ENCODE results near the gene EMILIN2.

EMILIN2 gene

GRCh38 chr18:2958819-2959298 is 112.1 kb downstream of the EMILIN2 start:
- no peak for DNase-seq (ENCODE audit: low spot score)

DNA sequence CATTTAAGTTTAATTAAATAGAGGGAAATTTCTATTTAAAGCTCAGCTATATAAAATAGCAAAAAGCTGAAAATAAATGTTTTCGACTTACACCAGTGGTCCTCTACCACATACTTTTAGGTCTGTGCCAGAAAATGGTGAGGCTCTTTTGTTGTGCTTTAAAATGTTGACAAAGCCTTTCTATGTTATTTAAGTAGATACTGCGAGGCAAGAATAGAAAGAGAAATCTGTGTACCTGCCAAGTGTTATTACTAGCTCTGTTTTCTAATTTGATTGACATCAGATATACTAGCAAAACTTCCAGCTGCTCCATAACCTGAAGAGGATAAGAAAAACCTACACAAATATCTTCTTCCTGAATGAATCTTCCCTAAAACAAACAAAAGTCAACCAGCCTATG is 112.5 kb downstream of the EMILIN2 start:
- DNase-seq (ENCODE audit: low spot score) = no peak

- DNase-seq (ENCODE audit: low spot score) = no peak
Measured at GRCh38 chr18:2960983-2961696, 114.3 kb downstream of the EMILIN2 start.

- no peak for DNase-seq (ENCODE audit: low spot score)
Measured at GRCh38 chr18:2961821-2962220, 115.0 kb downstream of the EMILIN2 start.

- DNase-seq (ENCODE audit: low spot score) = no peak
Measured at GRCh38 chr18:2963048-2963447, 116.2 kb downstream of the EMILIN2 start.

DNA sequence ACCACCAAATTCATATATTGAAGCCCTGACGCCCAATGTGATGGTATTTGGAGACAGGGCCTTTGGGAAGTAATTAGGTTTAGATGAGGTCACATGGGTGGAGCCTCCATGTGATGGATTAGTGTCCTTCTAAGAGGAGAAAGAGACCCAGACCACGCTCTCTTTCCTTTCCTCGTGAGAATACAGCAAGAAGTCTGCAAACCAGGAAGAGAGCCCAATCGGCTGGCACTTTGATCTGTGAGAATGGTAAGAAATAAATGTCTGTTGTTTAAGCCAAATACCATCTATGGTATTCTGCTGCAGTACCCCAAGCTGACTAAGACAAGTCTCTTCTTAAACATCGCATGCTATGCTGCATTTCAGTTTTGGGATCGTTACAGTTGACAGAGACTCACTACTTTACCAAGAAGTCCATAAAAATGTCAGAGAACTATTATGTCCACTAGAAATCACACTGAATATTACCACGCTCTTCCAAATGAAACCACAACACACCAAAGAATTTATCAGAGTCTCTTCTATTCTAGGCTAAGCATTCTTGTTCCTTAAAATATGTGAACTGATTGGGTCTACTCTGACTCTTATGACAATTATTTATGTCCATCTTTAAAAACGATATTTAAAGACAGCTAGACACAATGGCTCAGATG is 117.7 kb downstream of the EMILIN2 start:
- no peak for DNase-seq (ENCODE audit: low spot score)
